Measurements from ENCODE around the gene ZYX. TPM values are rescaled to one million over a fixed set of nuclear protein-coding genes. Genes with fewer than 3 reads are reported as not detected.
A peak's percentile ranks its signal among the peaks of the same experiment; 100 is the strongest.

The ZYX gene
- total RNA-seq, 3 donors from 2014 or later (not counting 1 experiment from before 2014, with no cell fraction given), result 168 to 219 (median 186) TPM

DNA sequence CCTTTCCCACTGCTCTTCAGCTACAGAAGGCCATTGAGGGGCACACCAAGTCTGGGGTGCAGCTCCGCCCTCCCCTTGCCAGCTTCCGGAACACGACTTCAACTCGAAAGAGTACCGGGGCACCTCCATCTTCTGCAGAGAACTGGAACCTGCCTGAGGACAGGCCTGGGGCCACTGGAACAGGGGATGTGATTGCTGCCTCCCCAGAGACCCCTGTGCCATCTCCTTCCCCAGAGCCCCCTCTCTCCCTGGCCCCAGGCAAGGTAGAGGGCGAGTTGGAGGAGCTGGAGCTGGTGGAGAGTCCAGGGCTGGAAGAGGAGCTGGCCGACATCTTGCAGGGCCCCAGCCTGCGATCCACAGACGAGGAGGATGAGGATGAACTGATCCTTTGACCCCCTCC is 29.6 kb upstream of the ZYX start:
- Histone ChIP-seq H3K4me3 (ENCODE audit: low read length) (no peak overlapping the region), H3K9me3 (ENCODE audit: control insufficient read depth, insufficient read depth, low read length) (no peaks in the 10 kb centered on the region), H3K36me3 (ENCODE audit: control insufficient read depth, insufficient read depth, low read length) (no peaks in the 10 kb centered on the region), H3K4me1 (ENCODE audit: control insufficient read depth, insufficient read depth, low read length) (no peaks in the 10 kb centered on the region), H3K27ac (ENCODE audit: low read length) (no peak overlapping the region), H3K27me3 (ENCODE audit: control insufficient read depth, insufficient read depth, low read length) (no peaks in the 10 kb centered on the region)
- no peak for DNase-seq
- ATAC-seq, result no peak
- peak overlapping the region in 1 of 2 donors; percentile 64 for H3K27ac Mint-ChIP-seq
- no peaks in the 10 kb centered on the region for H3K9me3 Mint-ChIP-seq
- no peak overlapping the region for H3K4me3 Mint-ChIP-seq
- peaks cover 0 to 5% of the 10 kb centered on the region in 2 donors for H3K4me1 Mint-ChIP-seq
- H3K27me3 Mint-ChIP-seq (ENCODE audit: low read depth in 2 of 2), result peaks cover 0 to 13% of the 10 kb centered on the region in 2 donors
- intact Hi-C loops (cut with micrococcal nuclease), result no loop called here
- 92% methylated on average over 8 of the region's 9 CpGs for WGBS (ENCODE audit: insufficient coverage)
- H3K36me3 Mint-ChIP-seq, result no peaks in the 10 kb centered on the region
- TF ChIP-seq, protein P1, sequence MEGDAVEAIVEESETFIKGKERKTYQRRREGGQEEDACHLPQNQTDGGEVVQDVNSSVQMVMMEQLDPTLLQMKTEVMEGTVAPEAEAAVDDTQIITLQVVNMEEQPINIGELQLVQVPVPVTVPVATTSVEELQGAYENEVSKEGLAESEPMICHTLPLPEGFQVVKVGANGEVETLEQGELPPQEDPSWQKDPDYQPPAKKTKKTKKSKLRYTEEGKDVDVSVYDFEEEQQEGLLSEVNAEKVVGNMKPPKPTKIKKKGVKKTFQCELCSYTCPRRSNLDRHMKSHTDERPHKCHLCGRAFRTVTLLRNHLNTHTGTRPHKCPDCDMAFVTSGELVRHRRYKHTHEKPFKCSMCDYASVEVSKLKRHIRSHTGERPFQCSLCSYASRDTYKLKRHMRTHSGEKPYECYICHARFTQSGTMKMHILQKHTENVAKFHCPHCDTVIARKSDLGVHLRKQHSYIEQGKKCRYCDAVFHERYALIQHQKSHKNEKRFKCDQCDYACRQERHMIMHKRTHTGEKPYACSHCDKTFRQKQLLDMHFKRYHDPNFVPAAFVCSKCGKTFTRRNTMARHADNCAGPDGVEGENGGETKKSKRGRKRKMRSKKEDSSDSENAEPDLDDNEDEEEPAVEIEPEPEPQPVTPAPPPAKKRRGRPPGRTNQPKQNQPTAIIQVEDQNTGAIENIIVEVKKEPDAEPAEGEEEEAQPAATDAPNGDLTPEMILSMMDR (IDR thresholded peaks at IDR 0.05), result no peak

DNA sequence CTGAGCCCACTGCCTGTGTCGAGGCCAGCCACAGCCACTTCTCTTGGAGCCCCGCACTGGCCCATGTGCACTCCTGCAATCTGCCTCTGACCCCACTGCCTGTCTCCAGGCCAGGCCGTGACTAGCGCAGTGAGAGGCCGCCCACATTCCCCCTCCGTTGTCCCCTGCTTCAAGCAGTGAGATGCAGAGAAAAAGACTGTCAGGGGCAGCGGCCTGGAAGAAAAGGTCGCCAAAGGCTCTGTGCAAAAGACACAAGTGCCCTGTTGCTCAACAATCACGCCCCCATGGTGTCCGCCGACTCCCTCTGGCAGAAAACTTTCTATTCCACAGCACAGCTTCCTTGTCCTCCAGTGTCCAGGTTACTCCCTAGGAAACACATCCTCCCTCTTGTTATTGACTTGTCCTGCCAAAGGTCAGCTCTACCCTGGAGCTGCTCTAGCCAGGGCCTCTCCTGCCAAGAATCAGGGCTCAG is 28.6 kb upstream of the ZYX start:
- Histone ChIP-seq H3K4me3 (ENCODE audit: low read length) (no peak overlapping the region), H3K27me3 (ENCODE audit: control insufficient read depth, insufficient read depth, low read length) (no peaks in the 10 kb centered on the region), H3K36me3 (ENCODE audit: control insufficient read depth, insufficient read depth, low read length) (no peaks in the 10 kb centered on the region), H3K4me1 (ENCODE audit: control insufficient read depth, insufficient read depth, low read length) (no peaks in the 10 kb centered on the region), H3K27ac (ENCODE audit: low read length) (no peak overlapping the region), H3K9me3 (ENCODE audit: control insufficient read depth, insufficient read depth, low read length) (no peaks in the 10 kb centered on the region)
- ATAC-seq (no peak), DNase-seq (no peak)
- WGBS (ENCODE audit: insufficient coverage), result 91% methylated on average over 11 of the region's 11 CpGs
- H3K4me3 Mint-ChIP-seq, result no peak overlapping the region
- TF ChIP-seq, protein P1 (IDR thresholded peaks at IDR 0.05), result no peak
- H3K27ac Mint-ChIP-seq, result no peak overlapping the region
- no peaks in the 10 kb centered on the region for H3K36me3 Mint-ChIP-seq
- peaks cover 0 to 9% of the 10 kb centered on the region in 2 donors for H3K4me1 Mint-ChIP-seq
- intact Hi-C loops (cut with micrococcal nuclease), result no loop called here
- peaks cover 0 to 9% of the 10 kb centered on the region in 2 donors for H3K27me3 Mint-ChIP-seq (ENCODE audit: low read depth in 2 of 2)
- H3K9me3 Mint-ChIP-seq, result no peaks in the 10 kb centered on the region

DNA sequence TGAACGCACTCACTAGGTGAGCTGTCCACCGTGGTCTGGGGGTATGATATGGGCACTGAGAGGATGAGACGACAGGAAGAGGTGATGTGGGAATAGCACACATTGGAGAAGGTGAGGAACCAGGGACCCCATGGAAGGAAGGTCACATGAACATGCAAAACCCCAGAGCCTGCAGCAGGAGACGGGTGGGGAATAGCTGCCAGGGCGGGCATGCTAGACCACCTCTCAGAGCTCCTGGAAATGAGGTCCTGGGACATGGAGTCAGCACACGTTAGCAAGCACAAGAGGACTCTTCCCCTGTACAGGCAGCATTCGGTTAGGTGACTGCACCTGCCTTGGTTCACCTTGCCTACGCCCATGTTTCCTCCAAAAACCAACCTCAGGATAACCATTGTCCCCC is 26.8 kb upstream of the ZYX start:
- H3K27me3 ChIP-seq (ENCODE audit: control insufficient read depth, insufficient read depth, low read length), result no peaks in the 10 kb centered on the region
- TF ChIP-seq, protein P1 (IDR thresholded peaks at IDR 0.05), result no peak
- 89% methylated on average over 8 of the region's 8 CpGs for WGBS (ENCODE audit: insufficient coverage)
- Mint-ChIP-seq H3K36me3 (no peaks in the 10 kb centered on the region), H3K27me3 (ENCODE audit: low read depth in 2 of 2) (peaks cover 0 to 7% of the 10 kb centered on the region in 2 donors), H3K9me3 (no peaks in the 10 kb centered on the region), H3K27ac (no peak overlapping the region), H3K4me1 (peaks cover 0 to 9% of the 10 kb centered on the region in 2 donors), H3K4me3 (no peak overlapping the region)
- intact Hi-C loops (cut with micrococcal nuclease), result no loop called here
- ATAC-seq, result no peak
- H3K9me3 ChIP-seq (ENCODE audit: control insufficient read depth, insufficient read depth, low read length), result no peaks in the 10 kb centered on the region
- DNase-seq, result no peak
- no peak overlapping the region for H3K27ac ChIP-seq (ENCODE audit: low read length)
- H3K36me3 ChIP-seq (ENCODE audit: control insufficient read depth, insufficient read depth, low read length), result no peaks in the 10 kb centered on the region
- H3K4me3 ChIP-seq (ENCODE audit: low read length), result no peak overlapping the region
- no peaks in the 10 kb centered on the region for H3K4me1 ChIP-seq (ENCODE audit: control insufficient read depth, insufficient read depth, low read length)

DNA sequence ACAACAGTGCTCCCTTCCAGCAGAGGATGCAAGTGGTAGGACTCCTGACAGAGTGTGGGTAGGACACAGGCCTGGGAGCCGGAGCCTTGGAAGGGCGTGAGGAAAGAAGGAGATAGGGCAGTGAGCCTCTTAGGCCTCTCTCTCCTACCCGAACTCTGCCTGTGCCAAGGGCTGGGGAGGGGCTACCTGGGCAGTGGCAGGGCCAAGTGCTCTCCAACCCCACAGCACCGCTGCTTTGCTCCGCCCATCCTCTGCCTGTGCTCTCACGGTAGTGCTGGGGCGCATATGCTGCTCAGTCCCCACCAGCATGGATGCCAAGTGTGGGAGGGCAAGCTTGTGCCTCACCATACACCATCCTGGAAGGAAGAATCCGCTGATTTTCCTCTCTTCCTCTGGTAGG is 26.2 kb upstream of the ZYX start:
- WGBS (ENCODE audit: insufficient coverage), result 90% methylated on average over 8 of the region's 8 CpGs
- no peaks in the 10 kb centered on the region for H3K36me3 Mint-ChIP-seq
- TF ChIP-seq, protein P1 (IDR thresholded peaks at IDR 0.05), result no peak
- H3K27ac Mint-ChIP-seq, result no peak overlapping the region
- H3K27me3 Mint-ChIP-seq (ENCODE audit: low read depth in 2 of 2), result peaks cover 0 to 7% of the 10 kb centered on the region in 2 donors
- H3K4me3 ChIP-seq (ENCODE audit: low read length), result no peak overlapping the region
- no peaks in the 10 kb centered on the region for H3K9me3 Mint-ChIP-seq
- no peaks in the 10 kb centered on the region for H3K36me3 ChIP-seq (ENCODE audit: control insufficient read depth, insufficient read depth, low read length)
- no peaks in the 10 kb centered on the region for H3K27me3 ChIP-seq (ENCODE audit: control insufficient read depth, insufficient read depth, low read length)
- ATAC-seq (no peak), DNase-seq (no peak)
- no peak overlapping the region for H3K27ac ChIP-seq (ENCODE audit: low read length)
- peaks cover 0 to 9% of the 10 kb centered on the region in 2 donors for H3K4me1 Mint-ChIP-seq
- H3K4me1 ChIP-seq (ENCODE audit: control insufficient read depth, insufficient read depth, low read length), result no peaks in the 10 kb centered on the region
- intact Hi-C loops (cut with micrococcal nuclease), result no loop called here
- no peak overlapping the region for H3K4me3 Mint-ChIP-seq
- H3K9me3 ChIP-seq (ENCODE audit: control insufficient read depth, insufficient read depth, low read length), result no peaks in the 10 kb centered on the region

Data from natural killer cell (primary cell).